HCT116 (cell line): ENCODE measurements around the gene SLC1A1.

Experiments used
- POLR2A ChIP-seq: IDR thresholded peaks from 2 replicates; pipeline ENCODE4 v1.7.0; 2011; ENCODE audit warnings: borderline replicate concordance; ENCODE audit not compliant: insufficient read depth, insufficient read length; ENCODE audit errors: extremely low read depth
- TF ChIP-seq, protein P1 (sequence below), 3 experiments: fragments of 200-600 bp in 1 of 3; sonication (generic) in 1 of 3; IDR thresholded peaks in 2 of 3; conservative IDR thresholded peaks in 1 of 3; 2 replicates each; pipeline ENCODE4 v1.5.1; 2012 to 2017; ENCODE audit warnings: low read depth in 2 of 3, low read length in 2 of 3, antibody characterized with exemption in 1 of 3, borderline replicate concordance in 1 of 3, control low read depth in 1 of 3, mild to moderate bottlenecking in 1 of 3, mixed read lengths in 1 of 3, mixed run types in 1 of 3, moderate library complexity in 1 of 3; ENCODE audit not compliant: insufficient read depth in 1 of 3

DNA sequence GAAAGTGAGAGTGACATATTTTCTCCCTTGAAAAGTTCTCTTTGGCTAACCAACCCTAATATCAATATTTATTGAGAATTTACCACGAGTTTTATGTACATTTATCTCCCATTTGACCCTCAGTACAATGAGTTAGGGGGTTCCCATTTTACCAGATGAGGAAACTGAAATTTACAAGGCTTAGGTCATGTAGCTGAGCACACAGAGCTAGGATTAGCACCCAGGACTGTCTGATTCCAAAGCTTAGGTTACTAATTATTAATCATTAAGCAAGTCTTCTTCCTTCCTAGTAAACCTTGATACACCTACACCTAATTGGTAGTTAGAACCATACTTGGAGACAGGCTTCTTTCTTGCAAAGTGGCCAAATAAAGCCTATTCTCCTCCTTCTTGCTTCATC is 12.2 kb downstream of the SLC1A1 start:
- TF ChIP-seq, protein P1, sequence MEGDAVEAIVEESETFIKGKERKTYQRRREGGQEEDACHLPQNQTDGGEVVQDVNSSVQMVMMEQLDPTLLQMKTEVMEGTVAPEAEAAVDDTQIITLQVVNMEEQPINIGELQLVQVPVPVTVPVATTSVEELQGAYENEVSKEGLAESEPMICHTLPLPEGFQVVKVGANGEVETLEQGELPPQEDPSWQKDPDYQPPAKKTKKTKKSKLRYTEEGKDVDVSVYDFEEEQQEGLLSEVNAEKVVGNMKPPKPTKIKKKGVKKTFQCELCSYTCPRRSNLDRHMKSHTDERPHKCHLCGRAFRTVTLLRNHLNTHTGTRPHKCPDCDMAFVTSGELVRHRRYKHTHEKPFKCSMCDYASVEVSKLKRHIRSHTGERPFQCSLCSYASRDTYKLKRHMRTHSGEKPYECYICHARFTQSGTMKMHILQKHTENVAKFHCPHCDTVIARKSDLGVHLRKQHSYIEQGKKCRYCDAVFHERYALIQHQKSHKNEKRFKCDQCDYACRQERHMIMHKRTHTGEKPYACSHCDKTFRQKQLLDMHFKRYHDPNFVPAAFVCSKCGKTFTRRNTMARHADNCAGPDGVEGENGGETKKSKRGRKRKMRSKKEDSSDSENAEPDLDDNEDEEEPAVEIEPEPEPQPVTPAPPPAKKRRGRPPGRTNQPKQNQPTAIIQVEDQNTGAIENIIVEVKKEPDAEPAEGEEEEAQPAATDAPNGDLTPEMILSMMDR (IDR thresholded peaks at IDR 0.05 in 2 of 3, conservative IDR thresholded peaks at IDR 0.05 in 1 of 3; ENCODE audit: borderline replicate concordance in 1 of 3, insufficient read depth in 1 of 3, low read depth in 2 of 3, low read length in 2 of 3): no peak
- no peak for TF ChIP-seq POLR2A
